MCF 10A (cell line): ENCODE measurements around the gene TSHB. TPM values are rescaled to one million over a fixed set of nuclear protein-coding genes. Genes with fewer than 3 reads are reported as not detected.

ENCODE experiments used
- BruUV-seq: library from RNA; stranded (reverse); fragments of 400-500 nt; replicated peaks from 2 replicates; lab custom pipeline; 2021; lab: Mats Ljungman, UMichigan
- CTCF ChIA-PET: fragments of 300-600 bp; sonication (Branson Sonifier 250); formaldehyde crosslinking; extraction: SDS; loops from one replicate; lab custom pipeline; 2021; ENCODE audit warnings: antibody characterized with exemption, inconsistent platforms; lab: Yijun Ruan, JAX
- POLR2A ChIA-PET: fragments of 300-600, 350-650 bp; sonication (Branson Sonifier 250); formaldehyde crosslinking; extraction: SDS; loops from one replicate; lab custom pipeline; 2020; ENCODE audit warnings: antibody characterized with exemption, inconsistent platforms; lab: Yijun Ruan, JAX
- DNase-seq: peaks from one replicate; pipeline ENCODE4 v3.0.0-alpha.2; 2018; ENCODE audit not compliant: unreplicated experiment
- H3K27ac Mint-ChIP-seq: one replicate; pipeline ENCODE4 v1.8.0; 2022; ENCODE audit warnings: mild to moderate bottlenecking, low read depth, mixed read lengths; ENCODE audit not compliant: unreplicated experiment
- H3K27me3 Mint-ChIP-seq: one replicate; pipeline ENCODE4 v1.8.0; 2022; ENCODE audit warnings: mixed read lengths; ENCODE audit not compliant: insufficient read depth, unreplicated experiment
- H3K36me3 Mint-ChIP-seq: one replicate; pipeline ENCODE4 v1.8.0; 2022; ENCODE audit warnings: mild to moderate bottlenecking, moderate library complexity, mixed read lengths; ENCODE audit not compliant: insufficient read depth, unreplicated experiment
- H3K4me1 Mint-ChIP-seq: one replicate; pipeline ENCODE4 v1.8.0; 2022; ENCODE audit warnings: mixed read lengths; ENCODE audit not compliant: insufficient read depth, unreplicated experiment
- H3K4me3 Mint-ChIP-seq: one replicate; pipeline ENCODE4 v1.8.0; 2022; ENCODE audit warnings: mild to moderate bottlenecking, moderate library complexity, mixed read lengths; ENCODE audit not compliant: unreplicated experiment
- H3K9me3 Mint-ChIP-seq: one replicate; pipeline ENCODE4 v1.8.0; 2022; ENCODE audit warnings: mixed read lengths; ENCODE audit not compliant: unreplicated experiment
- intact Hi-C: fragments of 100-400 bp; cut with micrococcal nuclease; formaldehyde crosslinking; loops from 2 replicates; pipeline ENCODE4 v1.14.1; 2022
- total RNA-seq: library from RNA; stranded (reverse); gene quantifications from 2 replicates; pipeline ENCODE4 v1.2.3, GENCODE V29; 2022
- TF ChIP-seq, protein P1 (sequence below): fragments of 200-600 bp; IDR thresholded peaks from one replicate; pipeline ENCODE4 v1.8.0; 2022; ENCODE audit warnings: antibody characterized with exemption, mild to moderate bottlenecking; ENCODE audit not compliant: unreplicated experiment

TSHB gene
- total RNA-seq, 1 experiment from 2014 or later = not detected

DNA sequence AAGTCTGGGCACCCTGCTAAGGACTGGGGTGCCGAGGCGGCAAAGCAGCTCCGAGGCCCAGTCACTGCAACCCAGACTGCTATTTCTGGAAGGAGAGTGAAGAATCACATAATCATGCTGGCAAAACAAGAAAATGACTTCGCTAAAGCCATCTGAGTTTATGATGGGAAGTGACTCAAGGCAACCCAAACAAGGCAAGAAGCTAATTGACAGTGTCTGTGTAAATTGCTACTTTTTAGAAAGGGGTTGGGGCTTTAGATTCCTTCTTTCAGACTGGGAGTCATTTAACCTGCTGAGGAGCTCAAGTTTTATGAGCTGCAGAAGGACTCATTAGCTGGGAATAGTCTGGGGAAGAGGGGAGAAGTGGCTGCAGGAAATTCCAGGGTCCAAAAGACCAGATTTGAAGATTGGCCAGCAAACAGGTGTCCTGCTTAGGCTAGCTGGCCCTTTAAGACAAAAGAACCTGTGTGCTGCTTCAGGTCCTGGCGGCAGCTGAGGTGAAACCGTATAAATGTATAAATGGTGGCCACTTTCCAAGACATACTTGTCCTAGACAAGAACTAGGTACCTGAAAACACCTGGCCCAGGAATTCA, 28.1 kb downstream of the TSHB start:
- POLR2A ChIA-PET = interaction anchor here (1.8 kb wide), 1 partner anchor 9 kb away, joined by 5 read pairs; no protein-coding TSS in a partner anchor
- peaks cover 18% of the 10 kb centered on the region for H3K27me3 Mint-ChIP-seq
- no peak overlapping the region for H3K4me3 Mint-ChIP-seq
- no peak overlapping the region for H3K27ac Mint-ChIP-seq
- CTCF ChIA-PET = interaction anchor here (0.6 to 1.8 kb wide), 8 partner anchors 16 to 80 kb away, joined by 3 to 8 read pairs (median 3); no protein-coding TSS in a partner anchor
- DNase-seq = no peak
- intact Hi-C loops = no loop called here
- no peaks in the 10 kb centered on the region for H3K4me1 Mint-ChIP-seq
- TF ChIP-seq, protein P1, sequence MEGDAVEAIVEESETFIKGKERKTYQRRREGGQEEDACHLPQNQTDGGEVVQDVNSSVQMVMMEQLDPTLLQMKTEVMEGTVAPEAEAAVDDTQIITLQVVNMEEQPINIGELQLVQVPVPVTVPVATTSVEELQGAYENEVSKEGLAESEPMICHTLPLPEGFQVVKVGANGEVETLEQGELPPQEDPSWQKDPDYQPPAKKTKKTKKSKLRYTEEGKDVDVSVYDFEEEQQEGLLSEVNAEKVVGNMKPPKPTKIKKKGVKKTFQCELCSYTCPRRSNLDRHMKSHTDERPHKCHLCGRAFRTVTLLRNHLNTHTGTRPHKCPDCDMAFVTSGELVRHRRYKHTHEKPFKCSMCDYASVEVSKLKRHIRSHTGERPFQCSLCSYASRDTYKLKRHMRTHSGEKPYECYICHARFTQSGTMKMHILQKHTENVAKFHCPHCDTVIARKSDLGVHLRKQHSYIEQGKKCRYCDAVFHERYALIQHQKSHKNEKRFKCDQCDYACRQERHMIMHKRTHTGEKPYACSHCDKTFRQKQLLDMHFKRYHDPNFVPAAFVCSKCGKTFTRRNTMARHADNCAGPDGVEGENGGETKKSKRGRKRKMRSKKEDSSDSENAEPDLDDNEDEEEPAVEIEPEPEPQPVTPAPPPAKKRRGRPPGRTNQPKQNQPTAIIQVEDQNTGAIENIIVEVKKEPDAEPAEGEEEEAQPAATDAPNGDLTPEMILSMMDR = no peak
- no TSS peak for BruUV-seq
- no peaks in the 10 kb centered on the region for H3K9me3 Mint-ChIP-seq
- no peaks in the 10 kb centered on the region for H3K36me3 Mint-ChIP-seq

DNA sequence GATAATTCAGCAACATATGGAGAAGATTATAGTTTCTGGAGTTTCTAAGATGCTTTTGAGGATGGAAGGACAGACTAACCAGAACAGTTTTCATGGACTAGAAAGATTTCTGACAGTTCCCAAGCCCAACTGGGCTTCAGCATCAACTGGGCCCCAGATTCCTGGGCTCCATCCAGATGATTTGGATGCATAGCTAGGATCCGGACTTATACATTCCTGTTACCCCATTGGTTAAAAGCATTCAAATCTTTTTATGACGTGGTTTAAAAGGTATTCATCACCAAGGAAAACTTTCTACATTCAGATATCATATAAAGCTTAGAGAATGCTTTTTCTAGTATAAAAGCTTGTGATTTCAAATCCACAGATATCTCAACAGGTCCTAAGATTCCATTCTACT, 29.7 kb downstream of the TSHB start:
- CTCF ChIA-PET = interaction anchor here (0.7 to 1.3 kb wide), 2 partner anchors 10 to 54 kb away, joined by 3 to 8 read pairs; no protein-coding TSS in a partner anchor
- no peaks in the 10 kb centered on the region for H3K9me3 Mint-ChIP-seq
- BruUV-seq = no TSS peak
- peaks cover 12% of the 10 kb centered on the region for H3K27me3 Mint-ChIP-seq
- DNase-seq = no peak
- POLR2A ChIA-PET = no interaction called here
- H3K4me1 Mint-ChIP-seq = peaks cover 4% of the 10 kb centered on the region
- H3K4me3 Mint-ChIP-seq = no peak overlapping the region
- no peak overlapping the region for H3K27ac Mint-ChIP-seq
- no peaks in the 10 kb centered on the region for H3K36me3 Mint-ChIP-seq
- TF ChIP-seq, protein P1 = no peak
- intact Hi-C loops = no loop called here

DNA sequence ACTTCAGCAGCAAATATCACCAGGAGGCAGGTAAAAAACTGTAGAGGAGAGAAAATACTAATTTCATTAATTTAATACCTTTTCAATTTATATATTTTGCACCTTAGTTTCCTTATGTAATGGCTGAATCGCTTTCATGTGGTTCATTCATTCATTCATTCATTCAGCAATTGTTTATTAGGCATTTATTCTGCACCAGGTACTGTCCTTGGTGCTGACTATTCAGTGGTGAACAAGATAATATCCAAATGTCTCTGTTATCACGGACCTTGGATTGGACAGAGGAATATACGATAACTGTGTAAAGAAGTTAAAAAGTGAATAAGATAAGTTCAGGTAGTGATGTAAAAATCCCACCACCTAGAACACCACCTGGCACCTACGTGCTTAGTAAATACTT, 30.9 kb downstream of the TSHB start:
- intact Hi-C loops = no loop called here
- Mint-ChIP-seq H3K27ac (no peak overlapping the region), H3K9me3 (no peaks in the 10 kb centered on the region), H3K27me3 (peaks cover under 1% of the 10 kb centered on the region), H3K4me1 (peaks cover 7% of the 10 kb centered on the region), H3K36me3 (no peaks in the 10 kb centered on the region), H3K4me3 (no peak overlapping the region)
- TF ChIP-seq, protein P1 = no peak
- DNase-seq = peak; percentile 16
- BruUV-seq = no TSS peak
- ChIA-PET CTCF (no interaction called here), POLR2A (no interaction called here)

DNA sequence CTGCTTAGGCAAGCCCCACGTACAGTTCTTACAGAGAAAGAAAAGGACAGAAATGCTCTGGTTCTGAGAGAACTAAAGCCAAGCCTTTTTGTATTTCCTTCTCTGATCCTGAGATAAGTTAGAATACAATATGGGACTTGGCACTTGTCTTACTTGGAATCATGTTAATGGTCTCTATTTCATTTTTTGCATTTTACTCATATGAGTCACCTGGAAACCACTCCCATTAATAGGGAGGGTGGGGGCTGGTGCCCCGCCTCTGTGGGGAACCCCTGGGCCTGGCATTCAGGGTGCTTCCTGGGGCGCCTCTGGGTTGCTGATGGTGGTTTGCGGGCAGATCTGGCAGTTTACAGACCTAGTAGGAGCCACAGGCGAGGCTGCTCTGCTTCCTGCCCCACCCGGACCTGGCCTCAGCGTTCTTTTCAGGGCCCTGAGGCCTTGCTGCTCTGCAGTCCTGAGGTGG, 32.9 kb downstream of the TSHB start:
- no peak overlapping the region for H3K4me3 Mint-ChIP-seq
- intact Hi-C loops = no loop called here
- H3K27me3 Mint-ChIP-seq = no peaks in the 10 kb centered on the region
- H3K4me1 Mint-ChIP-seq = peaks cover 10% of the 10 kb centered on the region
- H3K27ac Mint-ChIP-seq = no peak overlapping the region
- ChIA-PET POLR2A (no interaction called here), CTCF (interaction anchor here (1.8 kb wide), 1 partner anchor 10 kb away, joined by 8 read pairs; no protein-coding TSS in a partner anchor)
- no peaks in the 10 kb centered on the region for H3K9me3 Mint-ChIP-seq
- TF ChIP-seq, protein P1 = no peak
- H3K36me3 Mint-ChIP-seq = no peaks in the 10 kb centered on the region
- DNase-seq = peak; percentile 61
- BruUV-seq = no TSS peak
